Activated naive CD4-positive, alpha-beta T cell treated with Interleukin-2 at 50 U/mL for 16 hours (primary cell): ENCODE results near the gene ERG.

Experiments used
- DNase-seq: peaks from one replicate; pipeline ENCODE4 v3.0.0-alpha.2; 2020

ERG gene, protein sequence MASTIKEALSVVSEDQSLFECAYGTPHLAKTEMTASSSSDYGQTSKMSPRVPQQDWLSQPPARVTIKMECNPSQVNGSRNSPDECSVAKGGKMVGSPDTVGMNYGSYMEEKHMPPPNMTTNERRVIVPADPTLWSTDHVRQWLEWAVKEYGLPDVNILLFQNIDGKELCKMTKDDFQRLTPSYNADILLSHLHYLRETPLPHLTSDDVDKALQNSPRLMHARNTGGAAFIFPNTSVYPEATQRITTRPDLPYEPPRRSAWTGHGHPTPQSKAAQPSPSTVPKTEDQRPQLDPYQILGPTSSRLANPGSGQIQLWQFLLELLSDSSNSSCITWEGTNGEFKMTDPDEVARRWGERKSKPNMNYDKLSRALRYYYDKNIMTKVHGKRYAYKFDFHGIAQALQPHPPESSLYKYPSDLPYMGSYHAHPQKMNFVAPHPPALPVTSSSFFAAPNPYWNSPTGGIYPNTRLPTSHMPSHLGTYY

DNA sequence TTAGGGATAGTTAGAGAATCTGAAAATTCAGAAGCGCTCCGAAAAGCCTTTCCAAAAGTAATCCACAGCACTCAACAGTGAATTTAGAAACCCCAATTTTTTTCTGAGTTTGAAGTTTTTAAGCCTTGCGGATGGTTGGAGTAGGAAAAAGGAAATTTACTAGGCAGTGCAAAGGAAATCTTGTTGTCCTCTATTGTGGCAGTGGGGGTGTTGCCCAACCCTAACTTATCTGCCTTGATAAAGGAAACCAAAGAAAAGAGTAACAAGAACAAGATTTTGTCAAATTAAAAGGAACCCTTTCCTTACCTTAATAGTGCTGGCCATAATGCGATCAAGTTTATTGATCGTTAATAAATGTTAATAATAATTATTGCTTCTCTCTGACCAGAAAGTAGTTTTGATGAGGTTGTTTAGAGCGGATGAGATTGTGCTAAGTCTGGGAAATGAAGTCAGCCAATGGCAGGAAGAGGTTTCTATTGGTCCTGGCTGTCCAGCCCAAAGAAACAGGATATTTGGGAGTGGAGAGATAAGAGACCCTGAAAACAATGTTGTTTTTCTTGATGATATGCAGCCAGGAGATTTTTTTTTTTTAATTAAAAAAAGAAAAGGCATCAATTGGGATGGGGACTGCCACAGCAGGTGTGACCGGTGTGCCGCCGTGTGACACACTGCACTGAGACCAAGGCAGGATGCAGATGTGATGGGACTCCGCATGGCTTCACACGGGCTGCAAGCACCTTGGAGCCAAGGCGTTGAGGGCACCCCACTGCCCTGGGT lies at the start of gene ERG:
Gene ERG (minus strand): TSS at position 421 of the 777 bp plus-strand sequence. CDS start 97 bp downstream, at position 324.
- DNase-seq: no peak

DNA sequence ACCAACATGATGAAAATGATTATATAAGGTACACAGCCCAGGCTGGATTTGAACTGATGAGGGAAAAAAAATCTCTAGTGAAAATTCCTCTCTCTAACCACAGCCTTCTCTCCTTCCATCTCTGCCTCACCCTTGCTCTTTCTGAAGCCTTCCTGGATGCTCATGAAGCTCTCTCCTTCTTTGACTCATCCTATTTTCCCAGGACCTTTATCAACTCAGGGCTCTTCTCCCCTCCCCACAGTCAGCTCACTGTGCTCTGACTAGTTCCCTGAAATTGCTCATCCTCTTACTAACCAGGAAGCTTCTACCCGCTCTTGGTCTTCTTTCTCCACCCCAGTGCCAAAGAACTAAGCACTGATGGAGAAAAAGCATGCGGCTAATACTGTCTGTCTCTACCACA lies 46.4 kb upstream of the ERG start:
- DNase-seq: no peak

- DNase-seq: no peak
These were observed 44.0 kb upstream of the ERG start for GRCh38 chr21:38542263-38542662.

DNA sequence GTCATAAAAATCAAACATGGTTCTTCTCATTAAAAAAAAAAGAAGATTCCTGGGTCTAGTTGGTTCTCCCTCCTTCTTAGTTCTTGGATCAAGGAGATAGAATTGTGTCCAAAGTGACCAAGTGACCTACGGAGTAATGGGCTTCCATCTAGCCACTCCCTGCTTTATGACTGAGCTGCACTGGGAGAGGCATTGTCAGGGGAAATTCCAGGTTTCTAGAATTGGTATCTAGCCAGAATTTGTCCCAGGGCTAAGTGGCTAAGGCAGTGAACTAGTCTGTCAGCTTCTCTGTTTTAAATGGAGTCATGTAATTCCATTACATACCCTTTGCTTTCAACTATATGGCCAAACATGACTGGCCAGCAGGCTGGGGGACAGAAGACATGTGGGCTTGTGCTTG lies 40.1 kb upstream of the ERG start:
- DNase-seq: no peak

DNA sequence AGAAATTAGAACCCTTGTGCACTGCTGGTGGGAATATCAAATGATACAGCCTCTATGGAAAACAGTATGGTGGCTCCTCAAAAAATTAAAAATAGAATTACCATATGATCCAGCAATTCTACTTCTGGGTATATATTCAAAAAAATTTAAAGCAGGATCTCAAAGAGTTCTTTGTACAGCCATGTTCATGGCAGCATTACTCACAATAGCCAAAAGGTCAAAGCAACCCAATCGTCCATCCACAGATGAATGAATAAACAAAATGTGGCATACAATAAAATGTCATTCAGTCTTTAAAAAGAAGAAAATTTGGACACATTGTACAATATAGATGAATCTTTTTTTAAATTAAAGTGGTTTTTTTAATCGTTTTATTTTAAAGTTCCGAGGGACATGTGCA lies 36.3 kb upstream of the ERG start:
- DNase-seq: no peak

DNA sequence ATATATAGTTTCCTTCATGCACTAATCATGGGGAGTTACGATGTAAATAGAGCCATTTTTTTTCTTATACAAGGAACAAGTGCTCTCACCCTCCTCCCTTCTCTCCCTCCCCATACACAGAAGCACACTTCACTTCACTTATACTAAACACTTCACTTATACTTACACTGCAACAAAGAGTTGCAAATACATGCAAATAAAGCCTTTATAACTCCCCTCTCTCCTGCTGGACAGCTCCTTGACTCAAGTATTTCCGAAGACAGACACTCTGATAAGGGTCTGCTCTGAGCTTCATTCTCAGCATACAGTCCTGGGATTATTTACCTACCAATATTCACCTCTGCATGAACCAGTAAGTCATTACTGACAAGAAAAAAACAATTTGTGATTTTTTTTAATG lies 35.6 kb upstream of the ERG start:
- no peak for DNase-seq

- no peak for DNase-seq
These were observed 33.3 kb upstream of the ERG start for GRCh38 chr21:38531591-38531990.

- no peak for DNase-seq
These were observed 32.8 kb upstream of the ERG start for GRCh38 chr21:38531039-38531541.

DNA sequence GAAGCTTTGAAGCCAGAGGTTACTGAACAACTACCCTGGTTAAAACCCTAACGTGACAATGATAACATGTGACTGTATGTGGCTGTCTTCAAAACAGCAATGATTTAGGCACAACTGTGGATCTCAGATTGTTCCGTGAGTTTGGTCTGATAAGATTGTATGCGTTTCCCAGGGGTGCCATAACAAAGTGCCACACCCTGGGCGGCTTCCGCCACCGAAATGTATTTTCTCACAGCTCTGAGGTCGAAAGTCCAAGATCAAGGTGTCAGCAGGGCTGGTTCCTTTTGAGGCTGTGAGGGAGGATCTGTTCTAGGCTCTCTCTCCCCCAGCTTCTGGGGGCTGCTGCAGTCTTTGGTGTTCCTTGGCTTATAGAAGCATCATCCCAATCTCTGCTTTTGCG lies 29.5 kb upstream of the ERG start:
- no peak for DNase-seq

DNA sequence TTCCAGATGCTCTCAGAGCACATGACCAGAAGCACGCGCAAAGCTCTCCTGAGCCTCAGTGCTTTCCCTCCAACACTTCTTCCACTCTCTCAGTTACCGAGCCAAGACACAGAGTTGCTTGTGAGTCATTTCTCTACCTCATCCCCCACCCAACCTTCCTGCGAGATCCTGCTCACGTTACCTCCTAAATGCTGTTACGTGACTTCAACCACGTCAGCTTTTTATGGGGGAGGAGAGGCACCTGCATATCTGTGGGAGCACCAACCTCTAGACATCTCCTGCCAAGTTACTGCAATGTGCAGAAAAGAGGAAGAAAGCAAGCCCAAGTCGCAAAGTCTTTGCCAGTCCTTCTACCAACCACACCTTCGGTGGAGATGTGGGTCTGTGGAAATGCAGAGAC lies 27.2 kb upstream of the ERG start:
- no peak for DNase-seq

- no peak for DNase-seq
These were observed 26.2 kb upstream of the ERG start for GRCh38 chr21:38524168-38525153.

DNA sequence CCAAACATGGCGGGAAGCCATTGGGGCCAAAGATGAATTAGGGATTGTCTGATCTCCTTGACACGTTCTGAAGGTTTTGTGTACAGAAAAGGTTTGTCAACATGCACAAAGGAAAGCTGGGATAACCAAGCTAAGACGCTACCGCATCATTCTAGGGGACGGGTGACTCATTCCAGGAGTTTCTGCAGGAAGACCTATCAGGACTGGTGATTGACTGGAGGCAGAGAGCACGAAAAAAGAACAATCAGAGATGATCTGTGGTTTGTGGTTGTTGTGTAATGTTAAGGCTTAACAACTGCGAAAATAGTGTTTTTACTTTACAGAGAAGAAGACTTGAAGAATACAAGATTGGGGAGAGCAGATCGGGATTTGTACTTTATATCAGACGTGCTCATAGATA lies 22.2 kb upstream of the ERG start:
- DNase-seq: no peak

DNA sequence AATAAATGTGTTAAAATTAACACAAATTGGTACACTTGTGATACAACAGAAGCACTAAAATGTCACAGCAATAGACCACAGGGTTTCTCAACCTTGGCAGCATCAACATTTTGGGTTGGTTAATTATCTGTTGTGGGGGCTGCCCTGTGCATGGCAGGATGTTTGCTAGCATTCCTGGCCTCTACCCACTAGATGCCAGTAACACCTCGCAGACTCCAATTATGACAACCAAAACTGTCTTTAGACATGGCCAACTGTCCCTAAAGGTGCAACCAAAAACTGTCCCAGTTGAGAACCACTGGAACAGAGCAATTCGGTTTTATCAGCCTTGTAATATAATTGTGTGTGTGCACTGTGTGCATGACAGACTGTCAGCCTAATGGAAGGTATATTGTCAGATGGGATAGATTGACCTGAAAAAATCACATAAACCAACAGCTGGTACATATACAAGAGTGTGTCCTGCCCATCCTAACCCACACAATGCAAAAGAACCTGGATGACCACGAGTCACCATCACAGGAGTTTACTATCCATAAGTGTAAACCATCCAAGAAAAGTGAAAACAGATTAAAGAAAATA lies 13.5 kb upstream of the ERG start:
- DNase-seq: no peak

- DNase-seq: no peak
These were observed 12.9 kb upstream of the ERG start for GRCh38 chr21:38511198-38511597.

GRCh38 chr21:38507374-38507942 lies 9.2 kb upstream of the ERG start:
- DNase-seq: no peak

DNA sequence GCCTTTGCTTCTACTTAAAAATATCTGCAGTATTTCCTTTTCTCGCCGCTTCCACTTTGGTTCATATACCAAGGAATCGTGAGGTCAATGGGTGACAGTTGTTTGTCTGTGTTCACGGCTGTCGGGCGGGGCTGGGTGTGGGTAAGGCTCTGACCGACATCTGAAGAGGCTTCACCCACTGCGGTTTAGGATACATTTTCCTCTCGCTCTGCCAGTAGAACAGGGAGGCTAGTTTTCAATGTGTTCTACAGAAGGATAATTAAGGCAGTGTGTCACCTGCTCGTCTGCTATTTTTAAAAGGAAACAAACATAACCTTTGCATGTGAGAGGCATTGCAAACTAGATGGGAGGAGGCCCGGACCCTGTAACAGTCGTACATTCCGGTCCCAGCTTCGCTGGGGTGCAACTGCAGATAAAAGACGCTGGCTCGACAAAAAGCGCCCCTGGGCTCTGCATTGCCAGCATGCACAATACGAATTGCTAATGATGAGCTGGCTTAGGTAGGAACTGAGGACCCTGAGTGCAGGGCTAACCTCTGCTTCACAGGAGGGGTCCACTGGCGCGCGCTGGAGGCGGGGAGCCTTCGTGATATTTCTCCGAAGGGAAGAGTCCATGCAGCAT lies 8.5 kb upstream of the ERG start:
- no peak for DNase-seq

DNA sequence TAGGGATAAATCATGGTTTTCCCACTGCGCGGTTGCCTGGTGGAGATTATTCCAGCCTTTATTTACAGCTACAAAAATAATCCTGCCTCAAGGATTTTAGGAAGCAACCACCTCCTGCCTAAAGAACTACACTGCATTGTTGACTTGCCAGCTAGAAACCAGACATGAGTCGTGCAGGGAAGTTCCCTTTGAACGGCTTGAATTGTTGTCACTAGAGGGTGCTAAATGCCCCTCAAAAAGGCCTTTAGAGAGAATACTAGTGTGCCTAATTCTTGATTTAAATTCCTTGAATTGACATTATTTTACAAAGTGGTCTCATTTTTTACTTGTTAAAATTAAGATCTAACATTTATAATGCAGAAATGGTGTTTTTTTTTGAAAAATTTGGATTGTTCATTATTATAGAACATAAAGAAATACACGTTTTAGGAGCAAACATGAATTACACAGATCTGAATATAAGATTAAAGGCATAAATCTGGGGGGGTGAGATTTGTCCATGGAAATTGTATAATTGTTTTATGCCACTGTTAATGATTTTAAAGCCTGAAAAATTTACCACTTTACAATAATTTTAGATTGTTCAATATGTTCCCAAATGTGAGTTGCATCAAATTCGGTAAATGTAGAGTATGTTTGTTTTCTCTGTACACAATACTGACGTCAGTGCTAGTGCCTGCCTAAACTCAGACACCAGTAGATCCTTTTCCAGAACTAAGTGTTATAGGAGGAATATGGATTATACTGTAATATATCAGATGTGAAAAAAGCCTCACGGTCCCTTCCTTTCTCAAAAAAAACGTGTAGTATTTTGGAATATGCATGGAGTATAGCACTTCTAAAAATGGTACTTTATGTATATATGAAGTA lies 7.6 kb upstream of the ERG start:
- DNase-seq: no peak

DNA sequence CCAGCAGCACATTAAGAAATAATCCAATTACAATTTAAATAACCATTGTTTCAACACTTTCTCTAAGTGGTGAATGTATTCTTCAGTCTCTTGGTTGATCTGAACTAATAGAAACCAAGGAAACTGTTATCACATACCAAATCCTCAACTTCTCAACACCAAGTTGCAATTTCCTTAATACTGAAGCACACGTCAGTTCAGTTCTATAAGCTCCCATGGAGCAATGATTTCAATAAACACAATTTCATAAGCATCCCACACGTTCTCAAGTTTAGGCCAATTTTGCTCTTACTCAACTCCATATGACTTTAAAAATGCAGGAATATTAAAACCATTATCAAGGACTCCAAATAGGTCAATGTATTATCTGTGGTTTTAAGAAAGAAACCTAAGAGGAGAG lies 5.8 kb upstream of the ERG start:
- DNase-seq: no peak

DNA sequence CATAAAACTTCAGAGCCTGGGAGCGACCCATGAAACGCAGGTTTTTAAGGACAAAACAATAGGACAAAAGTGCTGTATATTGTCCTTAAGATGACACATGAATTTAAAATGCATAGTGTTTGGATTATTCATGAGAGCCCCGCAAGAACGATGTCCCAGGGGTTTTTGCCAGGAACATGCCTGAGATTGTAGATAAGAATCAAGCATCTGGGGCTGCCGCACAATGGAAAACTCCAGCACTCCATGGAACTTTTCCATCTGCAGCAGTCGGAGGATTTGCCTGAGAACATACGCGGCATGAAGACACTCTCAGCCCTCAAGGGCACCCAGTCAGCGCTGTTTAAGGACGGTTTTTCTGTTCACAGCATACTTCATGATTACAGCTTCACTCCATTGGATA lies 5.3 kb upstream of the ERG start:
- no peak for DNase-seq

DNA sequence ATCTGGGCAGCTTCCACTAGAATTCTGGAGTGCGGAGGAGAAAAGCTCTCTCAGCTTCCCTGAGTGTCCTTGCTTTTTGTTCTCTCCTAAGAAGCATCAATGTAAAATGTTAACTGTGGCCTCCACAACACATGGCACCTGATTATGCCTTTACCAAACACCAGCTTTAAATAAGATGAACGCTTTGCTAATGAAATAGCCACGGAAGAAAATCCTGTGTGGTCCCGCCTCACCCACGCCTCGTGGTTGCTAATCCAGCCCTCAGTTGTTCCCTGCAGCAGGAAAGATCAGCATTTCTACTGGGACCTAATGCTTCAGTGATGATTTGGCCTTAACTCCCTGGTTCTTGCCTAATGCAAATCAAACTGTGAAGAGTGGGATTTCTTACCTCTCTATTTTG lies 1.8 kb upstream of the ERG start:
- DNase-seq: no peak

DNA sequence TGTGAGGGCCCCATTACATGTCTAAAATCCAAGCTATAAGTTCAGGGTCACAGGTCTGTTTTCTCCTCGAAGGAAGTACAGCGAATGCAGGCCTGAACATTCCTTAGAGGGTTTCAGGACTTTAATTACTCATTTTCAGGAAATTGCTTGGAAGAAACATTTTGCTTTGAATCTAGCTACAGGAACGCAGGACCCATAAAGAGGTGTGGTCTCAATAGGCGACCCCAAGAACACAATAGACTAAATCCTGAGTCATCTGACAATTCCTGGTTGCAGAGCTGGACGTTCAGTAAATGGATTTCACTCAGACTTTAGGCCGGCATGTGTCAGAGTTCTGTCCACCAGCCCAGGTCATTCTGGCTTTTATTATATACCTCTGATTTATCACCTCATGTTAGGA lies 1.0 kb upstream of the ERG start:
- no peak for DNase-seq
